ENCODE measurements around the gene HSPG2. TPM values are rescaled to one million over a fixed set of nuclear protein-coding genes. Genes with fewer than 3 reads are reported as not detected.

Gene HSPG2
- total and polyA plus RNA-seq, 2 of the 13 experiments (the other 11 are each of a cell fraction or from before 2014, with no cell fraction given), result 9.1 to 13.1 TPM

DNA sequence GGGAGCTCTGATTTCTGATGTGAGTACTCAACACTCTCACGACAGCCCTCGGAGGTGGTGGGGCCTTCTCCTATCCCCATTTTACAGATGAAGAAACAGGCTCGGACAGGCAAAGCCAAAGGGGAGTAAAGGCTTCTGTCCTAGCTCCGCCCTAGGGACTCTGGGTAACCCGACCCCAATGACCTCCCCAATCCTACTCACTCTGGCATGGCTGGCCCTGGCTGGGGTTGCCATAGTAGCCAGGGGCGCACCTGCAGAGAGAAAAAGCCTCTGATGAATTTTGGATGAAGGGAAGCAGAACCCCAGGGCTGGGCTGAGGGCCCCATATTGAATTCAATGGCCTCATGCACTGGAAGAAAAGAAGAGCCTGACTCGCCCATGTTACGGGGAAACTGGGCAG, 63.9 kb downstream of the HSPG2 start:
- Histone ChIP-seq H4K20me1 (ENCODE audit: insufficient read depth, low read length) (no peaks in the 10 kb centered on the region; the same call in 1 of the 2 replicates), H3K4me3 (replicated peaks in 1 of 3; ENCODE audit: insufficient read depth in 1 of 3, low read depth in 2 of 3, low read length in 3 of 3) (no peak overlapping the region), H3K9ac (ENCODE audit: insufficient read depth, low read depth, low read length) (no peak overlapping the region), H3K9me3 (ENCODE audit: low read length) (no peaks in the 10 kb centered on the region), H3K27ac (ENCODE audit: extremely low read length, insufficient read depth, low read length) (no peak overlapping the region), H3K4me2 (ENCODE audit: low read depth, low read length) (no peak overlapping the region), H3K79me2 (ENCODE audit: insufficient read depth, low read length) (no peaks in the 10 kb centered on the region), H3K4me1 (ENCODE audit: insufficient read depth, low read length) (peaks cover 13% of the 10 kb centered on the region), H2AFZ (ENCODE audit: low read length) (no peak overlapping the region), H3K27me3 (ENCODE audit: control insufficient read depth in 1 of 2, insufficient read depth in 2 of 2, low read length in 2 of 2) (no peaks in the 10 kb centered on the region), H3K36me3 (replicated peaks in 1 of 2; ENCODE audit: control insufficient read depth in 1 of 2, insufficient read depth in 2 of 2, low read length in 2 of 2) (peaks cover 24 to 40% of the 10 kb centered on the region in 2 experiments)
- BruUV-seq (replicated peaks), result no TSS peak
- FAIRE-seq, result no peak
- ChIA-PET CTCF (ENCODE audit: low intra/inter-chr PET ratio, low total read pairs) (no interaction called here), POLR2A (no interaction called here)
- 95% methylated on average over 8 of the region's 8 CpGs for WGBS (ENCODE audit: low lambda C conversion rate)
- TF ChIP-seq ZNF567 (CRISPR knock-in tag; IDR thresholded peaks at IDR 0.05; ENCODE audit: borderline replicate concordance), result no peak
- TF ChIP-seq HOXA9 (CRISPR knock-in tag; IDR thresholded peaks at IDR 0.05; ENCODE audit: borderline replicate concordance), result no peak
- TF ChIP-seq THAP8 (CRISPR knock-in tag; IDR thresholded peaks at IDR 0.05; ENCODE audit: borderline replicate concordance), result no peak
- TF ChIP-seq ONECUT2 (CRISPR knock-in tag; IDR thresholded peaks at IDR 0.05), result no peak
- no peak for TF ChIP-seq ZNF282 (IDR thresholded peaks at IDR 0.05; ENCODE audit: partially characterized antibody)
- in situ Hi-C loops (cut with HindIII; ENCODE audit: extremely low pct_ligation_motif_present, low pct_unique_long_range_greater_than_20kb) (no loop called here), intact Hi-C loops (cut with micrococcal nuclease; ENCODE audit: unreplicated experiment) (no loop called here)
- no peak for ATAC-seq
- DNase-seq (ENCODE audit: low spot score), result no peak

DNA sequence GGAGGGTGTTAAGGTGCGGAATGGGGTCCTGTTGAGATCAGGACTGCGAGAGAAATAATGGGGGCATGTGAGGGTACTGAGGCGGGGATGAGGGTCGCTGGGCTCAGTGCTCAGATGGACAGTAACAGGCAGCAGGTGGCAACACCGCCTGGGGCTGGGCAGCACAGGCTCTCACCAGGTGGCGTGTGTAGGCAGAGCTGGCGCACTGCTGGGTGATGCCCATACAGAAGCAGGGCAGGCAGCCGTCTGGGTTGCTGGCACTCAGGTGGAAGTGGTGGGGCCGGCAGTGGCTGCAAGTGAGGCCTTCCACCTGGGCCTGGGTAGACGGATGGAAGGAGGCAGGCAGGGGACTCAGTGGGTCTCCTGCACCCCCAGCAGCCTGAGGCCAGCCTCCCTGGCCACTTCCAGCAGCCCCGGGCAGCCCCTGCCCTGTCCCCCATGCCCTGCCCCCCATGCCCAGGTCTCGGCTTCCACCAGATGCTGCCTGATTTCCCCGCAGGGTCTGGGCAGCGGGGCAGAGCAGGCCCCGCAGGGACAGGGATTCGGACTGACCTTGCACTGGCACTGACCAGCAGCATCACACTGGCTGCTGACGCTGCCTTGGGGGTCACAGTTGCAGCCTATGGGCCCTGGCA, 64.5 kb downstream of the HSPG2 start:
- no peaks in the 10 kb centered on the region for H3K9me3 ChIP-seq (ENCODE audit: low read length)
- FAIRE-seq (no peak), ATAC-seq (no peak), DNase-seq (ENCODE audit: low spot score) (no peak)
- CTCF ChIA-PET (ENCODE audit: low intra/inter-chr PET ratio, low total read pairs), result no interaction called here
- H3K4me2 ChIP-seq (ENCODE audit: low read depth, low read length), result no peak overlapping the region
- no peak overlapping the region for H2AFZ ChIP-seq (ENCODE audit: low read length)
- intact Hi-C loops (cut with micrococcal nuclease; ENCODE audit: unreplicated experiment) (no loop called here), in situ Hi-C loops (cut with HindIII; ENCODE audit: extremely low pct_ligation_motif_present, low pct_unique_long_range_greater_than_20kb) (no loop called here)
- no peaks in the 10 kb centered on the region for H3K79me2 ChIP-seq (ENCODE audit: insufficient read depth, low read length)
- H3K27me3 ChIP-seq (ENCODE audit: control insufficient read depth in 1 of 2, insufficient read depth in 2 of 2, low read length in 2 of 2), result no peaks in the 10 kb centered on the region
- H3K9ac ChIP-seq (ENCODE audit: insufficient read depth, low read depth, low read length), result no peak overlapping the region
- POLR2A ChIA-PET, result no interaction called here
- no peaks in the 10 kb centered on the region; the same call in 1 of the 2 replicates for H4K20me1 ChIP-seq (ENCODE audit: insufficient read depth, low read length)
- WGBS (ENCODE audit: low lambda C conversion rate), result 98% methylated on average over 11 of the region's 17 CpGs
- H3K36me3 ChIP-seq (replicated peaks in 1 of 2; ENCODE audit: control insufficient read depth in 1 of 2, insufficient read depth in 2 of 2, low read length in 2 of 2), result peaks cover 20 to 35% of the 10 kb centered on the region in 2 experiments; a peak in 4 of 5 replicates
- peaks cover 16% of the 10 kb centered on the region for H3K4me1 ChIP-seq (ENCODE audit: insufficient read depth, low read length)
- no peak overlapping the region for H3K4me3 ChIP-seq (replicated peaks in 1 of 3; ENCODE audit: insufficient read depth in 1 of 3, low read depth in 2 of 3, low read length in 3 of 3)
- BruUV-seq (replicated peaks), result no TSS peak
- H3K27ac ChIP-seq (ENCODE audit: extremely low read length, insufficient read depth, low read length), result no peak overlapping the region
- no peak for TF ChIP-seq MYNN (CRISPR knock-in tag; IDR thresholded peaks at IDR 0.05; ENCODE audit: low read depth)
- TF ChIP-seq CHCHD3 (CRISPR knock-in tag; IDR thresholded peaks at IDR 0.05), result no peak
- TF ChIP-seq ZNF878 (CRISPR knock-in tag; IDR thresholded peaks at IDR 0.05), result no peak
- TF ChIP-seq, protein P1, sequence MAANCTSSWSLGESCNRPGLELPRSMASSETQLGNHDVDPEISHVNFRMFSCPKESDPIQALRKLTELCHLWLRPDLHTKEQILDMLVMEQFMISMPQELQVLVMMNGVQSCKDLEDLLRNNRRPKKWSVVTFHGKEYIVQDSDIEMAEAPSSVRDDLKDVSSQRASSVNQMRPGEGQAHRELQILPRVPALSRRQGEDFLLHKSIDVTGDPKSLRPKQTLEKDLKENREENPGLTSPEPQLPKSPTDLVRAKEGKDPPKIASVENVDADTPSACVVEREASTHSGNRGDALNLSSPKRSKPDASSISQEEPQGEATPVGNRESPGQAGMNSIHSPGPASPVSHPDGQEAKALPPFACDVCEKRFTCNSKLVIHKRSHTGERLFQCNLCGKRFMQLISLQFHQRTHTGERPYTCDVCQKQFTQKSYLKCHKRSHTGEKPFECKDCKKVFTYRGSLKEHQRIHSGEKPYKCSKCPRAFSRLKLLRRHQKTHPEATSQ (CRISPR knock-in tag; IDR thresholded peaks at IDR 0.05; ENCODE audit: borderline replicate concordance), result no peak
- no peak for TF ChIP-seq HMG20A (CRISPR knock-in tag; IDR thresholded peaks at IDR 0.05; ENCODE audit: borderline replicate concordance)
- TF ChIP-seq ZNF704 (CRISPR knock-in tag; IDR thresholded peaks at IDR 0.05; ENCODE audit: borderline replicate concordance), result no peak
